ENCODE results near the gene NTM. TPM values are rescaled to one million over a fixed set of nuclear protein-coding genes. Genes with fewer than 3 reads are reported as not detected.
A peak's percentile ranks its signal among the peaks of the same experiment; 100 is the strongest.
"Not testable (repeated sequence)": the region's sequence is repeated elsewhere in the genome, so short reads cannot be mapped to it uniquely, and the experiment has no call there.

NTM gene
- total and polyA plus RNA-seq, 2 of the 8 experiments (the other 6 are each of a cell fraction or from before 2014, with no cell fraction given) = 13.4 to 20.0 TPM

GRCh38 chr11:131424257-131424876 lies 54.0 kb downstream of the NTM start:
- CTCF ChIA-PET (ENCODE audit: partially characterized antibody) = interaction anchor here (0.9 to 2.2 kb wide), 2 partner anchors 38 to 42 kb away, joined by 5 read pairs; no protein-coding TSS in a partner anchor
- TF ChIP-seq KDM1A (IDR thresholded peaks at IDR 0.05; ENCODE audit: borderline replicate concordance, low read length) = peak; percentile 83; the same call in 1 of the 2 replicates
- peak; percentile 13 for FAIRE-seq
- not testable (repeated sequence) for DNase-seq (ENCODE audit: low read depth in 1 of 2, low spot score in 2 of 2); H3K79me2 ChIP-seq (ENCODE audit: control insufficient read depth in 1 of 2, insufficient read depth in 2 of 2, low read length in 2 of 2); H3K14ac ChIP-seq (ENCODE audit: insufficient read length); H2AFZ ChIP-seq (ENCODE audit: low read length); H2AK5ac ChIP-seq (ENCODE audit: low read depth, low read length); H3K27me3 ChIP-seq (replicated peaks in 1 of 4; ENCODE audit: control insufficient read depth in 3 of 4, extremely low read depth in 1 of 4, insufficient read depth in 3 of 4, low read length in 3 of 4); H3K18ac ChIP-seq (ENCODE audit: extremely low read depth, low read length); H4K8ac ChIP-seq (ENCODE audit: extremely low read depth, insufficient read depth, low read length); H3K23me2 ChIP-seq (ENCODE audit: low read depth, low read length); H2BK5ac ChIP-seq (ENCODE audit: low read depth, low read length); H4K5ac ChIP-seq (ENCODE audit: insufficient read length, low read depth, low read length); H3K4me2 ChIP-seq (ENCODE audit: insufficient read depth in 1 of 2, low read depth in 2 of 2, low read length in 2 of 2); H3K4me1 ChIP-seq (replicated peaks in 1 of 4; ENCODE audit: control insufficient read depth in 3 of 4, insufficient read depth in 4 of 4, low read length in 3 of 4); H2BK20ac ChIP-seq (ENCODE audit: low read length); H3K9ac ChIP-seq (replicated peaks in 1 of 4; ENCODE audit: extremely low read depth in 1 of 4, low read depth in 3 of 4, low read length in 3 of 4); H2BK120ac ChIP-seq (replicated peaks; ENCODE audit: low read depth, low read length); H3K9me3 ChIP-seq (ENCODE audit: insufficient read depth in 2 of 2, low read depth in 1 of 2, low read length in 1 of 2); H4K91ac ChIP-seq (replicated peaks; ENCODE audit: insufficient read length, low read length); H3K27ac ChIP-seq (ENCODE audit: low read depth, low read length); H2BK12ac ChIP-seq (ENCODE audit: low read depth, low read length); H3K36me3 ChIP-seq (ENCODE audit: control insufficient read depth in 2 of 4, insufficient read depth in 4 of 4, low read length in 3 of 4); H3K56ac ChIP-seq (replicated peaks; ENCODE audit: insufficient read length, low read depth, low read length); H3K4ac ChIP-seq (replicated peaks; ENCODE audit: insufficient read length, low read depth, low read length); H3K23ac ChIP-seq (ENCODE audit: insufficient read length); H3K79me1 ChIP-seq (ENCODE audit: low read depth, low read length); H3K4me3 ChIP-seq (ENCODE audit: extremely low read depth in 1 of 4, insufficient read depth in 2 of 4, low read depth in 3 of 4, low read length in 4 of 4); H4K20me1 ChIP-seq (replicated peaks in 1 of 2; ENCODE audit: control insufficient read depth in 1 of 2, insufficient read depth in 2 of 2, low read length in 2 of 2); H2BK15ac ChIP-seq (ENCODE audit: low read length)
- WGBS, 2 experiments (ENCODE audit: extremely low coverage in 1 of 2, insufficient coverage in 1 of 2, insufficient read length in 1 of 2, insufficient replicate concordance in 2 of 2, low coverage in 1 of 2, low lambda C conversion rate in 2 of 2, missing lambda C conversion rate in 1 of 2) = 94% methylated on average over 6 of the region's 8 CpGs; no CpG with 5 or more reads in 1 of the 2 experiments
- POLR2A ChIA-PET (ENCODE audit: partially characterized antibody) = interaction anchor here (0.7 to 0.9 kb wide), 2 partner anchors 12 kb away, joined by 3 read pairs; no protein-coding TSS in a partner anchor
